ENCODE results near the gene KRT16.
"Not testable (repeated sequence)": the region's sequence is repeated elsewhere in the genome, so short reads cannot be mapped to it uniquely, and the experiment has no call there.

The KRT16 gene

DNA sequence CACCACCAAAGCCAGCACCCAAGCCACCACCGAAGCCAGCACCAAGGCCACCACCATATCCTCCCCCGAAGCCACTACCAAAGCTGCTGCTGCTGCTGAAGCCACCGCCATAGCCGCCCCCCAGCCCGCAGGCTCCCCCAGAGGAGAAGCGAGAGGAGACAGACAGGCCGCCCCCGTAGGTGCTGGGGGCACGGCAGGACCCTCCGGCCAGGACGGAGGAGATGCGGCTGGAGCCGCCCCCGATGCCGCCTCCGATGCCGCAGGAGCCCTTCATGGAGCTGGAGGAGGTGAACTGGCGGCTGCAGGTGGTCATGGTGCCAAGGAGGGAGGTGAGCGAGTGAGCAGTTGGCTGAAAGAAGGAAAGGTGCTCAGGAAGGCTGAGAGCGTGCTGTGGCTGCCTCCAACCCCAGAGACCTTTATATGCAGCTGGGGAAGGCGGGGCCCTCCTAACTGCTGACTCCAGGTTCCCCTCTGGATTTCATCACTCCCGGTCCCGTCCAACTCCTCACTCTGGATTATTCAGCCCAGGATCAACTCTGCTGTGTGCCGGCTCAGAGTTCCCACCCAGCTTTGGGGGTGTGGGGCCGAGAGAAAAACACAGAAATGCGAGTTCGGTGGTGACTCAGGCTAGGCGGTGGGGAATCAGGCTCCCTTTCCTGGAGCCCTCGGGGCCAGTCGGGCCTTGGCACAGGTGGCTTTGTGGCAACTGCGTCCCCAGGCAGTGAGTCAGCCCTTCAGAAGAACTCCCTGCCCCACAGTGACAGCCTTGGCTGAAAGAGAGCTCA lies at the start of gene KRT16:
TSS of gene KRT16 (minus strand) at position 392 of the 785 bp plus-strand sequence. CDS start at position 313, 79 bp downstream.
- not testable (repeated sequence) for DNase-seq (ENCODE audit: low read depth, low spot score)

GRCh38 chr17:41660221-41660711 lies 47.7 kb upstream of the KRT16 start:
- in situ Hi-C loops (cut with HindIII; ENCODE audit: low sequenced_read_pairs) = no loop called here
- no peak for DNase-seq (ENCODE audit: low read depth, low spot score)
- H3K4me3 ChIP-seq (ENCODE audit: low read depth, low read length) = no peak overlapping the region
- no peak for TF ChIP-seq CTCF (IDR thresholded peaks at IDR 0.05; ENCODE audit: low read depth, low read length)

More for the DNA sequence above, at the start of gene KRT16:
- H3K4me3 ChIP-seq (ENCODE audit: low read depth, low read length); in situ Hi-C loops (cut with HindIII; ENCODE audit: low sequenced_read_pairs): not testable (repeated sequence)

- no peak overlapping the region for H3K4me3 ChIP-seq (ENCODE audit: low read depth, low read length)
- in situ Hi-C loops (cut with HindIII; ENCODE audit: low sequenced_read_pairs) = no loop called here
- TF ChIP-seq CTCF (IDR thresholded peaks at IDR 0.05; ENCODE audit: low read depth, low read length) = no peak
- DNase-seq (ENCODE audit: low read depth, low spot score) = no peak
These were observed 47.1 kb upstream of the KRT16 start for GRCh38 chr17:41659427-41660212.

- no peak for DNase-seq (ENCODE audit: low read depth, low spot score)
- TF ChIP-seq CTCF (IDR thresholded peaks at IDR 0.05; ENCODE audit: low read depth, low read length) = no peak
These were observed 46.3 kb upstream of the KRT16 start for GRCh38 chr17:41658846-41659245.

GRCh38 chr17:41657936-41658335 lies 45.4 kb upstream of the KRT16 start:
- in situ Hi-C loops (cut with HindIII; ENCODE audit: low sequenced_read_pairs) = no loop called here
- no peak overlapping the region for H3K4me3 ChIP-seq (ENCODE audit: low read depth, low read length)
- no peak for DNase-seq (ENCODE audit: low read depth, low spot score)
- TF ChIP-seq CTCF (IDR thresholded peaks at IDR 0.05; ENCODE audit: low read depth, low read length) = no peak

More at GRCh38 chr17:41658846-41659245, 46.3 kb upstream of the KRT16 start:
- no peak overlapping the region for H3K4me3 ChIP-seq (ENCODE audit: low read depth, low read length)
- in situ Hi-C loops (cut with HindIII; ENCODE audit: low sequenced_read_pairs) = no loop called here

DNA sequence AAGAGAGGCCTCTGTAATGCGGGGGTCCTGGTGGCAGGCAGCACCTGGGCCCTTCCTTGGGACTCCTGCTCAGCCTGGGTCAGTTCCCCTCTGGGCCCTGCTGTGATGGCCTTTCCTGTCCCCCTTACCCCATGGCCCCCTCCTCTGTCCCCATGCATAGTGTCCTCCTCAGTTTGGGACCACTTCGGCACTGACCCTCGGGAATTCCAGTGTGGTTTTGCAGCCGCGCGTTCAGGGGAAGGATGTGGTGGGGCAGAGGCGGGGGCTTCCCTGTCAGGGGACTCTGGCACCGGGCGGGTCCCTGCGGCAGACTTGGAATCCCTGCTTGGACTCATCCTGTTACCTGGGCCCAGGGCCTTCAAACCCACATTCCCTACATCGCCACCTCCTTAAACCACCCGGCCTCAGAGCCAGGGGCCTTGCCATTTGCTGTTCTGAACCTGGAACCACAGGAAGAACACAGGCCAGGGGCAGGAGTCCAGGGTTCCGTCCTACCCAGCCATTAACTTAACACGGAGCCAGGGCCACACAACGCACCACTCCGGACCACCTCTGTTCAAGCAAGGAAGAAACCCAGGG lies 44.7 kb upstream of the KRT16 start:
- H3K4me3 ChIP-seq (ENCODE audit: low read depth, low read length) = no peak overlapping the region
- no peak for TF ChIP-seq CTCF (IDR thresholded peaks at IDR 0.05; ENCODE audit: low read depth, low read length)
- in situ Hi-C loops (cut with HindIII; ENCODE audit: low sequenced_read_pairs) = no loop called here
- DNase-seq (ENCODE audit: low read depth, low spot score) = no peak
